Effector CD4-positive, alpha-beta T cell (primary cell): ENCODE results near the gene DPP4.
"Not testable (repeated sequence)": the region's sequence is repeated elsewhere in the genome, so short reads cannot be mapped to it uniquely, and the experiment has no call there.

Experiments used
- DNase-seq: peaks from one replicate; pipeline ENCODE4 v3.0.0-alpha.2; 2020

DPP4 gene

DNA sequence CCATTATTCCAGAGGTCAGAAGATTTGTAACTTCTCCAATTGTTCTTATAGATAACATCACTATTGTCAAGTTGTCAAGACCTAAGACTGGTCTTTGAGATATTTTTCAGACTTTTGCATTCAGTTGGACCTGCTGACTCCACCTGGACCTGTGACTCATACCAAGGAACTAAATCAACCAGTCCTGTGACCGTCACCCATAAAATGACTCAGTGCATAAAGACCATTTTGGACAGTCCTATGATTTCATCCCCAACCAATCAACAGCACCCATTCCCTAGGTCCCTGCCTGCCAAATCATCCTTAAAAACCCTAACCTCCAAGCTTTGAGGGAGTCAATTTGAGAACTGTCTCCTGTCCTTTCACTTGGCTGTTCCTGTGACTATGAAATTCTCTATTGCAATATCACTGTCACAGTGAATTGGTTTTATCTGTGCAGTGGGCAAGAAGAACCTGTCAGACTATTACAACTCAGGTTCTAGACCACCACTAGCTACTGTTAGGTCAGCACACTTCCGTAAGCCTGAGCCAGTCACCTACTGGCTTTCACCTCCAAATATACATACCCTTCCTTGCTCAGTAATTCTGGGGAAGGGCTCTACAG lies 17.1 kb downstream of the DPP4 start:
- DNase-seq, result no peak

DNA sequence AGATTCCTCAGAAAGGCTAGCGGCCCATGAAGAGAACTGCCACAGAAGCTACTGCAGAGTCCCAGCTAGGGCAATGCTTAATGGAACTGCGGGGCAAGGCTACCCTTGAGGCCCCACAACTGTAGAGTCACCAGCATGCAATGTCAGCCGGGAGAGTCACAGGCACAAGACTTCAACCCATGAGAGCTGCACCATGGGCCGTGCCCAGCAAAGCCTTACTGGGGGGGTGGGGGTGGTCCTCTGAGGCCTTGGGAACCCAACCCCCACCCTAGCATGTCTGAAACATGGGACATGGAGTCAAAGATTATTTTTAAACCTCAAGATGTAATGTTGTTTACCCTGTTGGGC lies 20.2 kb downstream of the DPP4 start:
- no peak for DNase-seq

DNA sequence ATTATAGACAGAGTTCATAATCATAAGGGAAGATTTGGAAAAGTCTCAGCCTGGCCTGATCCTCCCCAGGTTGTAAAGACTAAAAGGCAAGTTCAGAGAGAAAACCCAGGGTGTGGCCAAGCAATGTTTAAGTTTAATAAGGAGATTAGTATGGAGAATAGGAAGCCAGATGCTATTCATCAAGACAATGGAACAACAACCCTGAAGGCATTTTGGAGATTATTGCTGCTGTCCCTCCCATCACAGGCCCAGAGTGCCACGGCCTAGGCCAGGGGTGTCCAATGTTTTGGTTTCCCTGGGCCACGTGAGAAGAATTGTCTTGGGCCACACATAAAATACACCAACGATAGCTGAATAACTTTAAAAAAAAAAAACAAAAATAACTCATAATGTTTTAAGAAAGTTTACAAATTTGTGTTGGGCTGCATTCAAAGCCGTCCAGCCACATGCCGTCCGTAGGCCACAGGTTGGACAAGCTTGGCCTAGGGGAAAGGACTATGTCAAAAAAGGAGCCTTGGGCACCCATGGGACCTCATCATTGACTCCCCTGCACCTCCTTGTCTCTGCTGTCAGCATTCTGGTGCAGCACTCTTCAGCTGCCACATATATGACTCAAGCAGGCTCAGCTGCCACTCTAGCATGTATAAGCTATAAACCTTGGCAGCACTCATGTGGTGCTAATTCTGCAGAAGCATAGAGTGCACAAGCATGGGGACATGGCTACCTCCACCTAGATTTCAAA lies 20.8 kb downstream of the DPP4 start:
- DNase-seq, result no peak

DNA sequence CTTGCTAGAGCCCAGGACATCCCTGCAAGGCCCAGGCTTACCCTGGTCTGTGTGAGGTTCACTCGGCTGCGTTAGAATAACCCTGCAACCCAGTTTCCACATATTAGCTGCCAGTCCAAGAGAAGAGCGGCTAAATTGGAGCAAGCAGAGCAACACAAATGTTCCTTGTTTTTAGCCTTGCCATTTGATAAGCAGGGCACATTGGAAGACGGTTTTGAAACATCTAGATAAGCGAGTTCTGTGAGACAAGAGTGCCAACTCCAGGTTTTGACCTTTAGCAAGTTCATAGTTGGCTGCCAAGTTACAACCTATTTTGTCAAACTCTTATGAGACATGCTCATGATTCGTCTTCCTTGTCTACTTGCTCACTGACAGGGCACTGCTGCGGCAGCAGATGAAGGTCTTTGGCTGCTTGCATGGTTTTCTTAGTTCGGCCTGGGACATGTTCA lies 23.5 kb downstream of the DPP4 start:
- DNase-seq, result no peak

DNA sequence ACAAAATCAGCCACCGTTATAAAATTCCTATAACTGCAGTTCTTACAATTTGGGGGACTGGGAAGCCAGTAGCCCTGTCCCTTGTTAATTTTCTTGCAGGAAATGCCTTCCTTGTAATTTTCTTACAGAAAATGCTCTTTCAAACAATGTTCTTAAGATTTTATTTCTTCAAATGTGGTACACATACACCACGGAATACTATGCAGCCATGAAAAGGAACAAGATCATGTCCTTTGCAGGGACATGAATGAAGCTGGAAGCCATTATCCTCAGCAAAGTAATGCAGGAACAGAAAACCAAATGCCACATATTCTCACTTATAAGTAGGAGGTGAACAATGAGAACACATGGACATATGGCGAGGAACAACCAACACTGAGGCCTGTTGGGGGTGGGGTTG lies 24.9 kb downstream of the DPP4 start:
- not testable (repeated sequence) for DNase-seq

DNA sequence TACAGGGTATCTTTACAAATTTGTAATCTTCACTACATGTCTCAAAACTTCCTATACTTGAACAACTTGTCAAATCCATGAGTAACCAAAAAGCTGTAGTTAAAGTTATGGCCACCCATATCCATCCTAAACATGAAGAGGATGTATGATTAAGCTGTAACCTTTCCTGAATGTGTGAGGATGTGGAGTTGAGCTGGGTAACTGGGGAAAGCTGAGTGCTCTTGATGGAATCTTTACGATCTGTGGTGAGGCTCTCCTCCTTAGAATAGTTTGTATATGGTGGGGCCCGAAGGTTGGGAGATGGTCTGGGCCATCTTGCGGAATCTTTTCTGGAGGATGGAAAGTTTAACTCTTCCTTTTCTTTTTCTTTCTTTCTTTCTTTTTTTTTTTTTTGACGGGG lies 29.4 kb downstream of the DPP4 start:
- no peak for DNase-seq

DNA sequence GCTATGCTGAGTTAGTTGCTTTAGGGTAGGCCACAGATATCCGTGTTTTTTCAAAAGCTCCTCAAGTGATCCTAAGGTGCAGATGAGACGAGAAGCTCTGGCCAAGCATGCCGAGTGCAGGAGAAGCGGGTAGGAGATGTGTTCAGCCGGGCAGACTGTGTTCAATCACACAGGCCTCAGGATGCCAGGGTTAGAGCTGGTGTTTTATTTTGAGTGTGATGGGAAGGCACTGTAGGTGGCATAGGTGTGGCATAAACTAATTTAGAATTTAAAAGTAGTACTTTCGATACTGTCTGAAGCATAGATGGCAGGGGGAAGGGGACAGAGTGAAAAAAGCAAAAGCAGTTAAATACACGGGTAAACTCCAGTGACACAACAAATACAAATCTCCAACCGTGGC lies 30.9 kb downstream of the DPP4 start:
- DNase-seq, result no peak

DNA sequence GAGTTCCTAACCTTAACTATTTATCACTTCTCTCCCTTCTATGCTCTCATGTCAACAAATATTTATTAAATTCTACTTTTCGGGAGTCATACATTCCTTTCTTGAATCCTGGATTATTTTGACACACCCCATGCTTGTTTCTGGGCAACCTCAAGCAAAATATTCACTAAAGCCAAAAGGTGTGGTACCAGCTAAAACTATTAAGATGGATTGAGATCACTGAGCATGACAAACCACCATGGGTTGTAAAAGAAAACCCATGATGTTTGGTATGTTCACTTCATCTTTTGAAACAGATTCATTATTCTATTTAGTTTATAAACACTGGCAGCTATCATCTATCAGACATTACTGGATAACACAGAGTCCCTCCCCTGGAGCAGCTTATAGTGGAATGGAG lies 32.5 kb downstream of the DPP4 start:
- no peak for DNase-seq

DNA sequence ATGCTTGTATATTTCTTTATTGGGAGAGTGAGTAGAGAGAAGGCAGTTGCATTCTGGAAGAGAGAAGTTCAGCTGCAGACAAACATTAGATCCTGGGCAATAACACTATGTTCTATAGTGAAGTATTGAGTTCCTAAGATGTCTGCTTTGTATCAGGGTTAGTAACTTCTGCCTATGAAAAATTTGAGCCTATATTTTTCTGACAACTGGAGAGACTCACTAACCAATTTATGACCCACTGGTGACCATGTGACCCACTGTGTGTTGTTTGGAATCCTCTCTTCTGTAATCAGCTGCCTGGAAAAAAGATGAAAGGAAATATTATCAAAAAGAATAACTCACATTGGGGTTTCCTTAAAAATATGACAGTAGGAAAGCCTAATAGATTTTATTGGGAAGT lies 35.3 kb downstream of the DPP4 start:
- DNase-seq, result no peak

DNA sequence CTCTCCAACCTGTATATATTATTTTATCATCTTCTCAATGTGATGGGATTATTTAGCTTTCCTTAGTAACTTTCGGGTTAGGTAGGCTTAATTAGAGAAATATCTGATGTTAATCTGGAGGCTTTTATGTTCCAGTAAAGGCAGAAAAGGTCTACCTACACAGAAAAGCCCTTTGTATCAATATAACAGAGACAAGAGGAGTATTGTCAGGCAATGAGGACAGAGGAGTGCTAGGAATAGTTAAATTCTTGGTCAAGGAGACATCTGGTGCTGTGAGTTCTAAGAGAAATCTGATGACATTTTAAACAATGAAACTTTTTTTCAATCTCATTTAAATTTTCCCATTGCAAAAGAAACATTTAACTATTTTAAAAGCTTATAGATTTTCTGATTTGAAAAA lies 36.1 kb downstream of the DPP4 start:
- DNase-seq, result no peak

DNA sequence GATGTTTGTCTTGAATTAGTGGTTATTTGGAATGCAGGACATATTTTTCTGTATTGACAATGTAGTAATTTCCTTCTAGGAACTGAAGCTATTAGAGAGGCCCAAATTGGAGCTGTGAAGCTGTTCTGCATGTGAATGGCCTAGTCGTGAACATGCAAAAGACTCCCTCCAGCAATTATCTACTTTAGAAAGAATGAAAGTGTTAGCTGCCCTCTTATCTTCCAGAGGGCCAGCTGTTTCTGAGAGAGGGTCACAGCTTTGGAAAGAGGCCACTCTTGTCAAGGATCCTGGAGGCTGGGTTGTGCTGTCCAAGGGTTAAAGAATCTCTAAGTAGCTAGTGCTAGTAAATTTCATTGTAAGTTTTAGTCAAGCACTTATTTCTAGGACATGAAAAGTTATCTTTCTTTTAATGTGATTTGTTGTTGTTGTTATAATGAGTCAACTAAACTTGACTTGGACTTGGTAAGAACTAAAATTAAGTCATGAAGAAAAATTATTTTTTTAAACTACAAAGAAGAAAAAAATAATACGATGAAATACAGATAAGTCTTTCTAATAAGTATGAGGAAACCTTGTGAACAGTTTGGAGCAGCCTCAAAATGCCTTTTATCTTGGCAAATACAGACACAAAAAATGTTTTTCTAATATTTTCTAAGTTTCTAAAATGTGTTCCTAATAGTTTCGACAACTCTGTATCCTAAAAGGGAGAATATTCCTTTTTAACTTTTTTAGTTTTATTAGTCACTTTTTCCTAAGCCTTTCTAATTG lies 36.8 kb downstream of the DPP4 start:
- DNase-seq, result no peak

DNA sequence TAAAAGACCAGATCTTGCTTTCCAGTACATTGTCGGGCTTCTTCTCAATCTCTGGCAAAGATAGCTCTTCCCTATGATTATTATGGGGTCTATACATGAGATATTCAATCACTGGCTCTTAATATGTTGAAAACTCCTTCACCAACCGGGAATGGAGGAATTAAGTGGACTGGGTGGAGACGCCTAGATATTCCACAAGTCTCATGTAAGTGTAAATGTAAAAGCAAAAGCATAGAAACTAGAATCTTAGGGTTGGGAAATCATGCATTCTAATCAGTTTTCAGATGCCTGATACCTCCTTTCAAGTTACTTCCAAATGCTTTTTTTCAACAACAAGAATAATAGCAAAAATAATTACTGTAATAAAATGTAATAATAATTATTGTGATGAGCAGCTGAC lies 38.0 kb downstream of the DPP4 start:
- no peak for DNase-seq

DNA sequence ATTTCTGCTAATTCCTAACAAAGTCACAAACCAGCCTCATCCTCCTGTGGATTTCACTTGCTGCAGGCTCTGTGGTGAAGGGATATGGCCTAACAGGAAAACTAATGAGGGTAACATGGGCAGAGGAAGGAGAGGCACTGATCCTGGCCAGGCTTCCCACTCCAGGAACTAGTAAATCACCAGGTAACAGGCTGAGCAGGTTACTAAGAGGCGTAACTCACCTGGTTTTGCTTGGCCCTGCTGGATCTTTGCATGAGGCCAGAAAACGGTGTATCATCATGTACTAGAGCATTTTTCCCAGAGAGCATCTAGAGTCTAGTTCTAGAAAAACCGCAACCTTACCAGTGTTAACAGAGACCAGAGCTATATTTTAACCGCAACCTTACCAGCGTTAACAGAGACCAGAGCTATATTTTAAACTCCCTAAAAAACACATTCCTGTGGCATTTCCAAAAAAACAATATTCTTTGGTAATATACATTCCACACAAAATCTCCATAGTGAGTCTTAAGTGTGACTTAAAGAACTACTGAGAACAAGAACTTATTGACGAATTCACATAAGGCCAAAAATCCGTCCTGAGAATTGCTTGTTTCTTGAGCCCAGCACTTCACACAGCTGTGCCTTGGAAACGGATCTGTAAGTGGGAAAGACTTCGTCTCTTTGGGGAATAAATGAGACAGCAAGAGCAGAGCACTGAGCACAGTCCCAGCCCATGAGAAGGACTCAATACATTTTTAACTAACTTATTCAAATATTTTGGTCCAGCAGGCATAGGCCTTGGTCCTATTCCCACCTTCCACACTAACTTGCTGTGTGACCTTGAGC lies 43.4 kb downstream of the DPP4 start:
- no peak for DNase-seq

DNA sequence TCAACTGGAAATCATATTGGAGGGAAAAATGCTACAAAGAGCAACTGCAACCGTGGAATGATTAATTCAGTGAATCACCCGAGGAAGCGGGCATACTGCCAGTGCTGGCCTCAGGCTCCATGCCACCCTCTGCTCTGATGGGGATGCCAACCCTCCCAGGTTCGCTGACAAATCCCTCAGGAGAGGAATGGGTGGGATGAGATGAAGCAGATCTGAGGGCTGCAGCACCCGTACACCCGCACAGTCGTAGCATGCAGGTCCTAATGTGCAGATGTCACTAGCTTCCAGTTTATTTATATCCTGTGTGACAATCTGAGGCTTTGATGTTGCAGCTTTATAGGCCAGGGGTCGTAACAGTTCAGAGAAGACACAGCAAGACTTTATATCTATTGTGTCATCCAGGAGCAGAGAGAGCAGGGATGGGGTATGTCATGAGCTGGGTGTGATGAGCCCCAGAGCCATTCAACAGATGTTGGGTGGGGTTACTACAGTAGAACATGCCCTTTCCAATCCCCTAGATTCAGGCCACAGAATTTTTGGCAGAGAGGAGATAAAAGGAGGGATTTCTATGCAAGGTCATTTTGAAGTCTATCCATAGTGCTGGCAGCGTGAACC lies 44.6 kb downstream of the DPP4 start:
- DNase-seq, result no peak

DNA sequence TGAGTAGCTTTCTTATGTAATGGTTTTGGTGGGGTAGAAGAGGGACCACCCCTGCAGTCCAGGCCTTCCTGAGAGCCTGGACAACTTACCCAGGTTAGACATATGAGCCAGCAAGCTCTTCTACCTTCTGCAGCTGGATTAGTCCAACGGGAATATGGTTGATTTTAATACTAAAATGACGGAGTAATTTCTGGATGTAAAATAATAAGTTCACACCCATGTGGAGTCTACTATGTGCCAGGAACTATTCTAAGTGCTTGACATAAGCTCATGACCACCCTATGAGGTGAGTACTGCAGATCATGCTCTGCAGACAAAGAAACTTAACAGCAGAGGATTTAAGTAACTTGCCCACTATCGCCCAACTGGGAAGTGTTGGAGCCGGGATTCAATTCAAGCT lies 45.5 kb downstream of the DPP4 start:
- DNase-seq, result no peak

DNA sequence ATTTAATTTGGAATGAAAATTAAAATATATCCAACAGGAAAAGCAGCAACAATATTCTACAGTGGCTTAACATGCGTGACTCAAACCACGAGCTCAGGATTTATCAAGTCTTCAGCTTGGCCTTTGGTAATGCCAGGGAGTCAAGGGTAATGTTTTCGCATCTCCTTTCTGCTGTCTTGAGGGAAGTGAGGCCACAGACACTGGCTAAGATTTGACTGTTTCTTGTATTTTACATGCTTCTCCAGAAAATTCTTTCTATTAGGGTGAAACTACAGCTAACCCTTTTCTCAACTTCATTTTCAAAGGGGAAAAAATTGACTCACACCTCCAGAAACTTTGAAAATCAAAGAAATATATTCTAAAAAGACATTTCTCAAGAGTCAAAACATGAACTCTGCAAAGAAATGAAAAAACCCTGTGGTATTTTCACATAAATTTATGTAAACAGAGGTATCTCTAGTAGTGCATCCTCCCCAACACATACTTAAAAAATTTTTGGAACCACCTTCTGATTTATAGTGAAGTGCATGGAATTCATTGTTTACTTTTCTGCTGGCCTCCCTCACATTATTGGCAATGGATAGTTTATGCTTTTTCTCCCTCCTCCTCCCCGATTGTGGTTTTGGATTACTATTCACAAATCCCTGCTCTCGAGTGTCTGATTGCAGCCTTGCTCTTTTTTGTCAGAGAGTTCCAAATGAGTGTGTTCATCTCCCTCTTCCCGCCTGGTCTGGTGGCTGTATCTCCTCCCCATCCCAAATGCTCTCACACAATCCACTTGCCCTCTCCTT lies 48.7 kb downstream of the DPP4 start:
- no peak for DNase-seq

DNA sequence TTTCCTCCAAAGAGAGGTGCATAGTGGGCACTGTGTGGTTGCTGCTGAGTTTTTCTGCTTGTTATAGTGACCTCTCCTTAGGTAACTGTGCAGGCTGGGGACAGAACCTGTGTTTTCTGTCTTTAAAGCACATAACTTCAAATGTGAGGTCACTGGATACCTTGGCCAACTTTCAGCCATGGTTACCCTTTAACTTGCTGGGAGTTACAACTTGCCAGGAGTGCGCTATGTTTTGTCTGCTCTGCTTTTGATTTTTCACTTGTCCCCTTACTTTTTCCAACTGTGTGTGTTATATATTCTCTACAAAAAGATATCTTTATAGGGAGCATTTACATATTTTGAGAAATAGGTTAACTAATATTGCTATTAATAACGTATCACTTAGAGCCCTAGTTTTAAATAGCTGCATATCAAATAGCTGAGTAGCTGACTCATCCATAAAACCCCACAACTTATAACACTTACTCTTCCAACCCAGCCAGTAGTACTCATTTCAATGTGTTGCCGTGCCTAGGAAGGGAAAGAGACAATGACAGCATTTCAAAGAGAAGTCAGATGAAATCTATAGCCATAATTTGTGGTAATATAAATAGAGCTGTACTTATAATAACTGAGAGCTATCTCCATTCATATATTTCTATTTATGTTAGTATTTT lies 51.6 kb downstream of the DPP4 start:
- no peak for DNase-seq

DNA sequence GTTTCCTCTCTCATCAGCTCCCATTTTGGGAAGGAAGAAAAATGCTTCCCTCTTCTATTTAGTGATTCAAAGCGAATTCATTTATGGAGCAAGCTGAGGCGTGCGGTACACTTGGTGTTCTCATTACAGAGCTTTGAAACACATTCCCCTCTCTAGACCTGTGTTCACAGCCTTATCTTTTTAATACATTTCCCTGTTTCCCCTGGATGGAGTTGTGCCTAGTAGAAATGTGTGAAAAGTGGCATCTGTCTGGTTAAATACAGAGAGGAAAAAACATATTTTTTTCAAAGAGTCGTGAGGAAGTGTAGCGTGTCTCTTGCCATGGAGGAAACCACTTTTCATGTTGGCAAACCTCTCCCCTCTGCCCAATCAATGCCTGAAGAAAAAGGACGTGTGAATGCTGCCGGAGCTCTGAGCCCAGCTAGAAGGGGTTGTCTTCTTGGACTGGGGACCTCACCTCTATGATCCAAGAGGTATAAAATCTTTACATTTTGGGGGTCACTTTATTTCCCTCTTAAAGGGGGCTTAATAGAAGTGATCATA lies 52.4 kb downstream of the DPP4 start:
- no peak for DNase-seq

DNA sequence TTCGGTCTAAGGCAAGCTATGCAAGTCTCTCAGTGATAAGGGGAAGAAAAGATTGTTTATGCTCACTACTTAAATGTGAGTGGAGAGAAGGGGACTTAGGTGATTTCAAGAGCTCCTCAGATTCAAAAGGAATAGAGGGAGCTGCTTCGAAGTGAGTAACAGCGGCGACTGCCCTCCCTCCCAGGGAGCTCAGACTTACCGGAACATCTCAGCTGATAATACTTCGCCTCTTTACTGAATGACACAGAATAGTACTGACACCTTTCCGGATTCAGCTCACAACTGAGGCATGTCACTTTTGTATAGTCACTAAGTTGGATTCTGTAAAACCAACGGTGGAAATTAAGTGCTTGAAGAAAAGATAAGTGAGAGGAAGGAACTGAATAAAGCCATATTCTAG lies 55.5 kb downstream of the DPP4 start:
- no peak for DNase-seq

DNA sequence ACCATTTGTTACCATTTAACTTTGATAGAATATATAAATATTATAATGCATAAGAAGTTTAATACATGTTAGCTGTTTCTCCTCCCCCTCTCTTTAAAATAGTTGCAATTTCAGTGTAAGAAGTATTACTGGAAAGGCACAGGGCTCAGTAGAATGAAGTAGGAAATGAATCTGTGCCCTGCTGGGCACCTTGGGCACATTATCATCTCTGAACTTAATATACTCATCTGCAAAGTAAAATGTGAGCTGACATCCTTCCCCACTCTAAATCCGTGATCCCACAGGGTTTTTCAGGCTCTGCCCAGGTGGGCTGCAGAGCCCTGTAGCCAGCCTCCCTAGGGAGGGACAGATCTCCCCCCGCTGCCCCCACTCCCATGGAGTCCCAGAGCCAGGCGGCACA lies 56.8 kb downstream of the DPP4 start:
- no peak for DNase-seq

DNA sequence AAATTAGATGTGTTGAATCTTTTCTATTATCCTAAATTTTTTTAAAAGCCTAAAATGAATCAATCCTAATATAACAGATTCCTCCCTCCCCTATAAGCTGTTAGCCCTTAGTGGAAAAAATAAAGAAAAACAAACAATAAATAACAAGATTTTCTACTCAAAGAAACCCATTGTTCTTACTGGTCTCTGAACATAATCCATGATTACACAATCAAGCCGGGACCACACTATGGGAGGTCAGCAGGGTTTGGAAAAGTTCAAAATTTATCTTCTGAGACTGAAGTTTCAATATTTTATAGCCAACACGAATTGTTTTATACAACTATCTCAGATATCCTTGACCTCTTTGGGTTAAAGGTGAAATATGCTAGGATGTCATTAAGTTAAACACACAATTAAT lies 57.9 kb downstream of the DPP4 start:
- no peak for DNase-seq
